ENCODE data around the gene SLC9A3. TPM values are rescaled to one million over a fixed set of nuclear protein-coding genes. Genes with fewer than 3 reads are reported as not detected.

The SLC9A3 gene
- total RNA-seq, 1 experiment from 2014 or later, result 1.8 TPM

DNA sequence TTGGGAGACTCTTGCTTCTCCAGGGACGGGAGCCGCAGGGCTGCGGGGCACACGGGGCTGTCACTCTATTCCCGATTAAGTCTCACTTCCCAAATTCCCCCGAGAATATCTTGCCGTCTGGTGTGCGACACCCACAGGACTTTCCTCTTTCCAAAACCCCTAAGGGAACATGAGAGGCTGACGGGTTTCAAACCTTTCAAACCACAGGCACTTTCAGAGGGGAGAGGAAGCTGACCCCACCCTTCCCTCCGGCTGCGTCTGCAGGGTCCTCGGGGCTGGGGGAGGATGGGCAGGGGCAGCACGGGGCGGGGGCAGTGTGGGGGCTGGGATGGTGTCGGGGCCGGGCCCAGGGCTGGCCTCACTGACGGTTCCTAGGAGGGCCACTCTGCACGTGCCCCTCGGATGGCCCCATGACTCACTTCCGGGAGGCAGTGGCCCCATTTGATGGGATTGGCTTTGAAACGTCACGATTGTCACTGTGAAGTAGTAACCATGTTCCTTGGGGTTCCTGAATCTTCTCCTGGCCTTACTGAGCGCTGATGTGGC is 38.2 kb downstream of the SLC9A3 start:
- in situ Hi-C loops (cut with HindIII; ENCODE audit: low pct_unique_long_range_greater_than_20kb, low sequenced_read_pairs), result no loop called here
- no peak for DNase-seq (ENCODE audit: low read depth)

DNA sequence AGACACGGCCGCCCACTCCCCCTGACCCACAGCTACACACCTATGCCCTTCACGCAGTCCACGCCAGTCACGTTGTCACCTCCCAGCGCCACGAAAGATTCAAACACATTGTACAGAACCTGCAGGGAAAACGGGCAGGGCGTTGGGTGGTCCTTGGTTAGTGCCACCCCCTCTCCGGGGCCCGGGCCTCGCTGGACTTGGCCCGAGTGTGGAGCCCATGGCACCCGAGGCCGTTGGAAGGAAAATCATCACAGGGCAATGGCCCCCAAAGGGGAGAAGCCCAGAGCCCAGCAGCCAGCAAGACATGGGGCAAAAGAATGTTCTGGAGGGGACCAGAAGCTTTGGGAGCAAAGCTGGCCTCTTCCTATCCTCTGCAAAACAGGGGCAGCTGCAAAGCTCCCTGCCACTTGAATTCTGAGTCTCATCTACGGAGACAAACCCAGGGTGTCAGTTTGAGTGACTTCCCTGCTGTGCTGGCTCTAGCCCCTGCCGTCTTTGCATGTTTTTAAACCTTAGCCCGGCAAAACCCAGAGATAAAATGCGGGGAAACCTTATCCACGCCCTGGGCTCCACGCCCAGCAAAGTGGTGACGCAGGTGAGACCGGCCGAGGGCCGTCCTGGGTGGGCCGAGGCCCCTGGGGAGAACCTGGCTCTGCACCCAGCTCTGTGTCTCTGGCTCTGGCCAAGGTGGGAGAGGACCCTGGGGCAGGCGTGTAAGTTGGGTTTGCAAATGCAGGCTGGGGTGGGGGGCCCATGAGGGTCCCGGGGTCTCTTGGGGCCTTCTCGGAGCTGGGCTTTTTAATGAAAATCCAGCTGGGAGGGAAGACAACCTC is 38.9 kb downstream of the SLC9A3 start:
- in situ Hi-C loops (cut with HindIII; ENCODE audit: low pct_unique_long_range_greater_than_20kb, low sequenced_read_pairs), result no loop called here
- DNase-seq (ENCODE audit: low read depth), result no peak

DNA sequence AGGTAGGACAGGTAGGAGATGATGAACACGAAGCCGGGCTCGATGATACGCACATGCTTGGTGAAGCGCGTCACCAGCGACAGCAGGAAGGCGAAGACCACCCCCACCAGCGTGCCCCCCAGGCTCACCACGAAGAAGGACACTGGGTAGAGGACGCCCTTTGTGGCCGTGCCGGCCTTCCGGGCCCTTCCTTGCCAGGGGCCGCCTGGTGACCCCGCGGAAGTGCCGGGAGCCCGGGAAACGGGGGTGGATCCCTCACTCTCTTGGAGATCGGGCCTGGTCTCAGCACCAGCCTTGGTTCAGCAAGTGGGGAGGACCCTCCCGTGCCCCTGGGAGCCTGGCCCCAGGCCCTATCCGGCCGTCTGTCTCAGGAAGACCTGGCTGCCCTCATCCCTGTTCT is 39.7 kb downstream of the SLC9A3 start:
- in situ Hi-C loops (cut with HindIII; ENCODE audit: low pct_unique_long_range_greater_than_20kb, low sequenced_read_pairs), result no loop called here
- no peak for DNase-seq (ENCODE audit: low read depth)

DNA sequence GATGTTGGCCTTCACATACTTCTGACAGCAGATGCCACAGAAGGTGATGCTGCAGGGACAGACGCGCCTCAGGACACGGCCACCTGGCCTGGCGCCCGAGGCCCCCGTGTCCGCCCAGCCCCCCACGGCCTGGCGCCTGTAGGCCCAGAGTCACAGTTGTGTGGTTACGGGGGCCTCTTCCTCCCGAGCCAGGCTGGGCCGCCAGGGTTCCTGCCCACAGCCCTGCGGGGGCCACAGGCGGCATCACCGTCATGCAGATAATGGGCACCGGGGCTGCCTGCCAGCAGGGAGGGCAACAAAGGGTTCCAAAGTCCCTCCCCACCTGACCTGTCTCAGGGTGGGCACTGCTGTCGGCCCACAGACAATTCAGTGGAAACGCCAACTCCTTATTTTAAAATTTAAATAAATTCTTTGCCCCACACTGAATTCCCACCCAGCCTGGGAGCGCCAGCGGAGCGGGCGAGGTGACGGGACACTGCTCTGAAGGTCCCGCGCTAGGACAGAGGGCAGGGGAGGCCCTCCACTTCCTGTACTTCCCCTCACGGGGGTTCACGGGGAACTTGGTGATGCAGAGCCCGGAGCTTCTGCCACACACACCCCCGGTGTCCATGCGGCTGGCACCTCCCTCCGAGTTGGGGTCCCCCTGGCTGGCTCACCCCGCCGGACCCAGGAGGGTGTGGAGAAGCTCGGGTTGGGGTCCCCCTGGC is 40.7 kb downstream of the SLC9A3 start:
- no peak for DNase-seq (ENCODE audit: low read depth)
- in situ Hi-C loops (cut with HindIII; ENCODE audit: low pct_unique_long_range_greater_than_20kb, low sequenced_read_pairs), result no loop called here

DNA sequence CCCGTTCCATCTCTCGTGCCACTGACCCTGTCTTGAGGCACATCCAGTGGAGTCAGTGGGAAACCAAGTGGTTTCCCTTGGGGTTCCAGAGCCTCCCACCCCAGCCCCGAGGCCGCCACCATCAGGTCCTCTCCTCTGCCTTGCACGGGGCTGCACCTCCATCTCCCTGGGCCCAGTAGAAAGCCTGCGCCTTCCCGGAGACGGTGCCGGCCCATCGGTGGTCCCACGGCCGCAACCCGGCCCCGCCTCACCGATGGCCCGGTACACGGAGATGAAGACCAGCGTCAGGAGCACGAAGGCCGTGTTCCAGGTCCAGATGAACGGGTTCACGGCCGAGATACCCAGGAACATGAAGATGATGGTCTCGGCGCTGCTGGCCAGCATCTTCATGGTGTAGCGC is 41.2 kb downstream of the SLC9A3 start:
- in situ Hi-C loops (cut with HindIII; ENCODE audit: low pct_unique_long_range_greater_than_20kb, low sequenced_read_pairs), result no loop called here
- no peak for DNase-seq (ENCODE audit: low read depth)

DNA sequence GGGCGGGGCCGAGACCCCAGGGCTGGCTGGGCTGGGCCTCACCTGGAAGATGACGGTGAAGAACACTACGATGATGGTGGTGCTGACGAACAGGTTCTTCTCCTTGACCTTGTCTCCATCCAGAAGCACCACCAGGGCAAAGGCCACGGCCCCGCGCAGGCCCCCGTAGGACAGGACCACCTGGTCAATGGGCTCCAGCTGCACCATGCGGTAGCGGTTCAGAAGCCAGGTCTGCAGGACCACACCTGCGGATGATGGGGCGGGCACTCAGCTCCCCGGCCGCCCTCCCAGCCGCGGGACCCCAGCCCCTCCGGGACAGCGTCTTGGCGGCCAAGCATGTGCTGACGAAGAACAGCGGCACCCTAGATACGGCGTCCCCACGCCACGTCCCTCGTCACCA is 41.7 kb downstream of the SLC9A3 start:
- DNase-seq (ENCODE audit: low read depth), result no peak
- in situ Hi-C loops (cut with HindIII; ENCODE audit: low pct_unique_long_range_greater_than_20kb, low sequenced_read_pairs), result no loop called here

DNA sequence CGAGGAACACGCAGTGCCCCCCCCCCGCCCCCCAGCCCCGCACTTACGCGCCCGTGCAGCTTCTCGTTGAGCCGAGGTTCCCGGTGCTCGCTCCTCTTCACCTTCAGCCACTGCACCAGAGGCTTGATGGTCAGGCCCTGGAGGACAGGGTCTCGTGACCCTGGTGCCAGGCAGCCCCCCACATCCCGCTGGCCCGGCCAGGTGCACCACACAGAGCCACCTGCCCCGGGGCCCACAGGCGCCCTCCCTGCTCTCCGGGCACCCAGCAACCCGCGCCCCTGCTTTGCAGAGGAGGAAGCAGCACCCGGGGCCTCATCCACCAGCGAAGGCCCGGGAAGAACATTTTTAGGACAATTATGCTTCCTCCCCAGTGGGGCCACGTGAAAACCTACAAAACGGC is 42.2 kb downstream of the SLC9A3 start:
- in situ Hi-C loops (cut with HindIII; ENCODE audit: low pct_unique_long_range_greater_than_20kb, low sequenced_read_pairs), result no loop called here
- no peak for DNase-seq (ENCODE audit: low read depth)

DNA sequence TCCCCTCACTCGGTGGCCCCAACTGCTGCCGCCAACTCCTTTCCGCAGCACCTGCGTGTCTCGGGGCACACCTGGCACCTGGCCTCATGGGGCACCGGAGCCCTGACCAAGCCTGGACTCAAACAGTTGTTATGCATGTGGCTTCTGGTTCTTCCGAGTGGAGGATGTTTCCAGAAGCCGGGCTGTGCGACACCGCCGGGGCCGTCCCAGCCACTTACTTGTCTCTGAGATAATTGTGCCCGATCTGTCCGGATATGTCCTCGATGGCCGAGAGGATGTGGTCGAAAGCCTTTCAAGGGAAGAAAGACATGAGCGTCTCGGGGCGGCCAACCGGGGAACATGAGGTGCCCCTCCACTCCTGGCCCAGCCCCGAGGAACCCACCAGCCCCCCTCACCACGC is 42.9 kb downstream of the SLC9A3 start:
- DNase-seq (ENCODE audit: low read depth), result no peak
- in situ Hi-C loops (cut with HindIII; ENCODE audit: low pct_unique_long_range_greater_than_20kb, low sequenced_read_pairs), result no loop called here

DNA sequence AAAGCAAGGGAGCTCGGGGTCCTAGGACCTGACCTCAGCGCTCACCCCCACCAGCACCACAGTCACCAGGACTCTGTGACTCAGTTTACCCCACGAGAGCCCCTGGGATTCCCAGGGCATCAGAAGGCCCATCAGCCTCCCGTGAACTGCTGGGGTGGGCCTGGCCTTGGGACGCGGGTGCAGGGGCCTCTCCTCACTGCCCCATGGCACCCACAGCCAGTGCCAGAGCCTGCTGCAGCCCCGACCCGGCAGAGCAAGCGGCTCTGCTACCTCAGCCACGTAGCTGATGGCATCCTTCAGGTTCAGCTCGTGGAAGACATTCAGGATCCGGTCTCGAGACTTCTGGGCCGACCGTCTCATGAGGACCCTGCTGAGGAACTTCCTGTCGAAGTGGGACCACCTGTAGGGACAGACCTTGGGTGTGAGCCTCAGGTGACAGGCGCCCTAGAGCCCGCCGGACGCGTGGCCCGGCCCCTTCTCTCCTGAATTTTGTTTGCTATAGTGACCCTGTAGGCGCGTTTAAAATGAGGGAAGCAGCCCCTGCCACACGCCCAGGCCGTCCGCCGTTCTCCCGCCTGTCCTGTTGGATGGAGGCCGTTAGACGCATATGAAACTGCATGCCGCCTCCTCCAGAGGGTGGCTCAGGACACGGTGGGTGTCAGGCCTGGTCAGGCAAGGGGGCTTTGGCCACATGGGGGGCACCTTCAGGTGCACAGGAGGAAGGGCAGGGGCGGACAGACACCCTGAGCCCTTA is 44.5 kb downstream of the SLC9A3 start:
- in situ Hi-C loops (cut with HindIII; ENCODE audit: low pct_unique_long_range_greater_than_20kb, low sequenced_read_pairs), result no loop called here
- DNase-seq (ENCODE audit: low read depth), result no peak

DNA sequence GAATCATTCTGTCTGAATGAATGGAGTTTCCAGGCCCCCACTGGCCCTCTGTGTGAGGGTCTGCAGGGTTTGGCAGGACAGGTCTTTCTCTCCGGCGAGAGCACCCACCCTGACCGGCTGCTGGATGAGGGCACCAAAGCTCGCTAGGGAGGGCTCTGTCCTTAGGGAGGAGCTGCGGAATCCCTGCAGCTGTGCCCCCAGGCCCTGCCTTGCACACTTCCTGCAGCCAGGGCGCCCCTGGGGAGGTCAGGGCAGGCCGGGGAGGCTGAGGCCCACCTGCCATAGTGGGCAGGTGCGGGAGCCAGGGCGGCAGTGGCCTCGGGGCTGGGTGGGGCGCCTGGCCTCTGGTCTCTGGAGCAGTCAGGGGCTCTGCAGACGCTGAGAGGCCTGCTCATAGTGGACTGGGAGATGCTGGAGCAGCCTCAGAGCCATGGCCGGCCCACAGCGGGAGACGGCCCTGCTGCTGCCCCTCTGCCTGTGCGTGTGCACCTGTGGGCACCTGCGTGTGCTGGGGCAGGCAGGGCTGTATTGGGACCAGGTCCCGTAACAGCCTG is 45.2 kb downstream of the SLC9A3 start:
- DNase-seq (ENCODE audit: low read depth), result no peak
- in situ Hi-C loops (cut with HindIII; ENCODE audit: low pct_unique_long_range_greater_than_20kb, low sequenced_read_pairs), result no loop called here

DNA sequence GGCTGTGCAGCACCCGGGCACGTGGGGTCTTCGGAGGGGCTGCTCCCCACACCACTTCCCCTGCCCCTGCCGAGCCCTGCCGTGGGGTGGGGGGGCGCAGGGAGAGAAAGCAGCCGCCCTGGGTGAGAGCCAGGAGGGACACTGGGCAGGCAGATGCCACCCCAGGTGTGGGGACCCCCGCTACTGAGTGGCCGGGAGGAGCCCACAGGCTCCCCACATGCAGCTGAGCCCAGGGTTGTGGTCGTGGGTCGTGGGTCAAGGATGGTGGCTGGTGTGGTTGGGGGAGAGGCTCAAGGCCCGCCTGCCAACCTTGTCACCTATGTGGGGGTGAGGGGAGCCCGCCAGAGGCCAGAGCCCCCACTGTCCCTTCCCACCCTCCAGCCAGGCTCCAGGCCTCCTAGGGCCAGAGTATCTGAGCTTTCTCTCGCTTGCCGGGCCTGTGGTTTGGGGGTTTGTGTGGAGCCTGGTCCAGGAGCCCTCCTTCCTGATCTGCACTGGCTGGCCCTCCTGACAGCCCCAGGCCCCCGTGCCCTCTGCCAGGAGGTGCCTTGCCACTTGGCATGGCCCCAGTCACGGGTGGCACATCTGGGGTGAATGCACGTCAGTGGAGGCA is 45.8 kb downstream of the SLC9A3 start:
- DNase-seq (ENCODE audit: low read depth), result no peak
- in situ Hi-C loops (cut with HindIII; ENCODE audit: low pct_unique_long_range_greater_than_20kb, low sequenced_read_pairs), result no loop called here

DNA sequence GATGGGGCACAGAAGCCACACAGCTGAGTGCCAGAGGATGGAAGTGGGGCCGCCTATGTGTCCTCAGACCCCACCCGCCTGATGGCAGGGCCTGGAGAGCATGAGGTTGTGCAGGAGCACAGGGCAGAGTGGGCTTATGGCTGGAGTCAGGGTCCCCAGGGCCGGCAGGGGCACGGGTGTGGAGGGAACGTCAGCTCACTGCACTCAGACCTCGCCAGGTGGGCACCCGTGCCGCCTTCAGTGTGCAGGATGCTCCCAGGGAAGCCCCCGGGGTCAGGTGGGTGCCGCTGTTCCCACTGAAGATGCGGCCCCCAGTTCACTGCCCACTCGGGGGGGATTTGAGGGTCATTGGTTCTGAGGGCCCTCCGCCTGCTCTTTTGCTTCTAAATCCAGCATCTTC is 46.4 kb downstream of the SLC9A3 start:
- DNase-seq (ENCODE audit: low read depth), result no peak
- in situ Hi-C loops (cut with HindIII; ENCODE audit: low pct_unique_long_range_greater_than_20kb, low sequenced_read_pairs), result no loop called here

DNA sequence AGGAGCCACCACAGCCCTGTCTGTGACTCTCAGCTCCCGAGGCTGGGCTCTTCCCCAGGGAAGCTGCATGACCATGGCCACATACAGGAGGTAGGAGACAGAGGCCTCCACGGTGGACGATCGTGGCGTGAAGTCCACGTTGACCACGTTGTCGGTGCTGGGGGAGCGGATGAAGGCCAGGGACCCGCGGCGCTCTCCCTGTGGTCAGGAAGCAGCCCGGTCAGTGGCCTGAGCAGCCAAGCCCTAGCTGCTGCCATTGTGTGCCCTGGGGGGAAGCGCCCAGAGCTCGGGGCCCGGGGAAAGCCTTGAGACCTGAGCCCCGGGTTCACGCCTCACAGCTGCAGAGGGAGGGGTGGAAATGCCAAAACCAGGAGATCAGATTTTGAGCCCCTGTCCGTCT is 47.0 kb downstream of the SLC9A3 start:
- no peak for DNase-seq (ENCODE audit: low read depth)
- in situ Hi-C loops (cut with HindIII; ENCODE audit: low pct_unique_long_range_greater_than_20kb, low sequenced_read_pairs), result no loop called here

DNA sequence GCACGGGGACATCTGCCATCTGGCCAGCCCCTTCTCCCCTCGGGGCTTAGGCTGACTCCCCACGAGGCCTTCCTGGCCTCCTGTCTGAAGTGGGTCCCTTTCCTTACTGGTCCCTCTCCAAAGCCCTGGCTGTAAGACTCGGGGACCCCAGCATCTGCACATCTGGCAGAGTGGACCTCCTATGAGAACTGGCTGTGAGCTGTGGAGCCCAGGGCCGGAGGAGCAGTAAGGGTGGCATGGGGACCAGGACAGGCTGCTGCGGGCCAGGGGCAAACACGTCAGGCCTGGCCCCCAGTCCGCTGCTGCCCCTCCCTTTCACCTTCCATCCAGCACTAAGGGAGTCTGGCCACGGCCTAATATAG is 47.5 kb downstream of the SLC9A3 start:
- in situ Hi-C loops (cut with HindIII; ENCODE audit: low pct_unique_long_range_greater_than_20kb, low sequenced_read_pairs), result no loop called here
- DNase-seq (ENCODE audit: low read depth), result no peak

DNA sequence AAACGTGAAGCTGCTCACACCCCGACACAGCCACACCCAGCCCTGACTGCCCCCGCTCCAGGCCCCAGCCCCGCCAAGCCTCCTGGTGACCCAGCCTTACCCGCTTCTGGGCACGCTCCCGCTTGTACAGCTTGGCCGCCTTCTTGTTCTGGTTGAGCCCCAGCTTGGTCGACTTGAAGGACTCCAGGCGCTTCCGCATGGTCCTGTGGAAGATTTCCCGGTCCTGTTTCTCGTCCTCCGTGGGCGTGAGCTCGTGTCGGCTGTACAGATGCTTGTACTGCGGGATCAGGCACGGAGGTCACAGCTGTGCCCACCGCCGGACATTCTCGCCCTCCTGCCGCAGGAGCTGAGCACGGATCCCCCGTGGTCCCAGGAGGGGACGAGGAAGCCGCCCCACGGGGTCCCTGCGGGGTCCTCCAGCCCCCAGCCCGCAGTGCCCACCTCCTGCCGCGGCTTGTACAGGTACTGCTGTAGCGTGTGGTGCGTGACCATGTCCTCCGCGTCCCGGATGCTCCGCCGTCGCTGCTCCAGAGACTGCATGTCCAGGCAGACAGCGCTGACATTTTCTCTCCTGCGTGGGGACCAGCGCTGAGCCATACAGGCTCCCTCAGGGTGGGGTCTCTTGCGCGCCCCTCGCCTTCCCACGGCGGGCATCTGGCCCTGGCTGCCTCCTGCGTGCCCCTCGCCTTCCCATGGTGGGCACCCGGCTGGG is 48.0 kb downstream of the SLC9A3 start:
- in situ Hi-C loops (cut with HindIII; ENCODE audit: low pct_unique_long_range_greater_than_20kb, low sequenced_read_pairs), result no loop called here
- no peak for DNase-seq (ENCODE audit: low read depth)

DNA sequence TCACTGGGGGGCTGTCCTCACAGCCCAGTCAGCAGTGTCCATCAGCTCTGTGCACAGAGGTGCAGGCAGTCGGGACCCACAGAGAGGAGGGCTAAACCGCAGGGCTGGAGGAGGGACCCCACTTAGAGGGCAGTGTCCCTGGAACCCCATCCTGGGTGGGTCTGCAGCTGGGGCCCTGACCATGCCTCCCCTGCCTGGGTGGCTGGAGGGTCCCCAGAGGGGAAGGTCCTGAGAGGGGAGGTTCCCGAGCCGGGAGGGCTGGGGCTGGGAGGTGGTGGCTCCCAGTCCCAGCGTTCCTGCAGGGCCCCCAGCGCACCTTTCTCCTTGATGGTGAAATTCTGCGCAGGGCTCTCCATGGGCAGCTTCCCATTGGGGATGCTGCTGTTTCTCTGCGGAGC is 48.5 kb downstream of the SLC9A3 start:
- no peak for DNase-seq (ENCODE audit: low read depth)
- in situ Hi-C loops (cut with HindIII; ENCODE audit: low pct_unique_long_range_greater_than_20kb, low sequenced_read_pairs), result no loop called here

DNA sequence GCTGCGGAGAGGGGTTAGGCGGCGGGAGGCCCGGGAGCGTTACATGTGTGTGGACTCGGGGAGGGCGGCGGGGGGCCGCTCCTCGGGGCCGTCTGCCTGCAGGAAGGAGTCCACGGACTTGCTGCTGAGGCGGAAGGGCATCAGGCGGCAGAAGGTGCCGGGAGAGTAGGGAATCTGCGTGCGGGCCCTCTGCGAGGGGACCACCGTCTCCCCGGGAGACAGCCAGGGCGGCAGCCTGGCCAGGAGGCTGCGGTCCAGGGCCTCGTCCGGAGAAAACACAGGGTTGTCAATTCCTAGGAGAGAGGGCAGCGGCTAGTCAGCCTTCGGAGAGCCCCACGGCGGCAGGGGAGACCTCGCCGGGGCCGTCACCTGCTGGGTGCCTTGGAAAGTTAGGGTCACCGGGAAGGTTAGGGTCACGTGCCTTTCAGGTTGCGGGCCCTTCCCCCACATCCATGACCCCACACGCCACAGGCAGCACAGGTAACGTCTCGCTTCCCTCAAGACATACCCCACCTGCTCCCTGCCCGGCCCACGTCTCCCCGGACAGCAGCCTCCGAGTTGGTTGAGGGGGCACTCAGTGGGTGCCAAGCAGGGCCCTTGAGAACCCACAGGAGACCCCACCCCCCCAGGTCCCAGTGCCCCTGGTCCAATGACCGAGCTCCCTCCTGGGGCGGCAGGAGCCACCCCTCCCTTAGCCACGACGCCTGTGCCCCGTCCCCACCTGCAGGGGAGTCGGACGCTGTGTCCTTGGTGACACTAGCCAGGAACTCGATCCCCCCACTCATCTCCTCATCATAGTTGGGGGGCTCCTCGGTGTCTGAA is 49.2 kb downstream of the SLC9A3 start:
- no peak for DNase-seq (ENCODE audit: low read depth)
- in situ Hi-C loops (cut with HindIII; ENCODE audit: low pct_unique_long_range_greater_than_20kb, low sequenced_read_pairs), result no loop called here
